GM19193 (cell line): Measurements from ENCODE around the gene C1orf198.
A peak's percentile ranks its signal among the peaks of the same experiment; 100 is the strongest.

Experiments used
- POLR2A ChIP-seq: IDR thresholded peaks from 4 replicates; pipeline ENCODE4 v1.6.1; 2011; ENCODE audit not compliant: insufficient read depth, insufficient read length; ENCODE audit errors: extremely low read depth

C1orf198 gene, protein sequence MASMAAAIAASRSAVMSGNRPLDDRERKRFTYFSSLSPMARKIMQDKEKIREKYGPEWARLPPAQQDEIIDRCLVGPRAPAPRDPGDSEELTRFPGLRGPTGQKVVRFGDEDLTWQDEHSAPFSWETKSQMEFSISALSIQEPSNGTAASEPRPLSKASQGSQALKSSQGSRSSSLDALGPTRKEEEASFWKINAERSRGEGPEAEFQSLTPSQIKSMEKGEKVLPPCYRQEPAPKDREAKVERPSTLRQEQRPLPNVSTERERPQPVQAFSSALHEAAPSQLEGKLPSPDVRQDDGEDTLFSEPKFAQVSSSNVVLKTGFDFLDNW

DNA sequence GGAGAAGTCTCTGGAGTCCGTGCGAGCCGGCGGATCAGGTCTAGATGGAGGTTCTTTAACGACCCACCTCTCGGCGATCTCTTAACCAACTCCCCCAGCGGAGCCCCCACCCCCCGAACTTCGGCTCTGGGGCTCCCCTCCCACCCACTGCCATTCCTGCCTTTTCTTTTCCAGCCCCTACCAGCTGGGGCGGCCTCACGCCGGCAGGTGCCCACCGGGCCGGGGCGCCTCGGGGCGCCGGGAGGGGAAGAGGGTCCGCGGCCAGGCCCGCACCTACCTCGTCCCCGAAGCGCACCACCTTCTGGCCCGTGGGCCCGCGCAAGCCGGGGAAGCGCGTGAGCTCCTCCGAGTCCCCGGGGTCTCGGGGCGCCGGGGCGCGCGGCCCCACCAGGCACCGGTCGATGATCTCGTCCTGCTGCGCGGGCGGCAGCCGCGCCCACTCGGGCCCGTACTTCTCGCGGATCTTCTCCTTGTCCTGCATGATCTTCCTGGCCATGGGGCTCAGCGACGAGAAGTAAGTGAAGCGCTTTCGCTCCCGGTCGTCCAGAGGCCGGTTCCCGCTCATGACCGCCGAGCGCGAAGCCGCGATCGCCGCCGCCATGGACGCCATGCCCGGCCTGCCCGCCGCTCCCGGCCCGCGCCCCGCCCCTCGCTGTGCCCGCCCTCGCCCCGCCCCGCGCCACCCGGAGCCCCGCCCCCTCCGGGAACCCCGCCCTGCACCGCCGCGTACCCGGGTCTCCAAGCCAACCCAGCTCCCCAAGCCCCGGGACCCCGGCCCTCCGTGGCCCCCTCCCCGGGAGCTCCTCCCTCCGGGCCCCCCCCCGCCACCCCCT is at the start of gene C1orf198:
Gene C1orf198, minus strand, starts transcription at position 619 of the 833 bp plus-strand sequence. Its CDS starts 9 bp downstream, at position 610.
- peak; percentile 28 for TF ChIP-seq POLR2A

DNA sequence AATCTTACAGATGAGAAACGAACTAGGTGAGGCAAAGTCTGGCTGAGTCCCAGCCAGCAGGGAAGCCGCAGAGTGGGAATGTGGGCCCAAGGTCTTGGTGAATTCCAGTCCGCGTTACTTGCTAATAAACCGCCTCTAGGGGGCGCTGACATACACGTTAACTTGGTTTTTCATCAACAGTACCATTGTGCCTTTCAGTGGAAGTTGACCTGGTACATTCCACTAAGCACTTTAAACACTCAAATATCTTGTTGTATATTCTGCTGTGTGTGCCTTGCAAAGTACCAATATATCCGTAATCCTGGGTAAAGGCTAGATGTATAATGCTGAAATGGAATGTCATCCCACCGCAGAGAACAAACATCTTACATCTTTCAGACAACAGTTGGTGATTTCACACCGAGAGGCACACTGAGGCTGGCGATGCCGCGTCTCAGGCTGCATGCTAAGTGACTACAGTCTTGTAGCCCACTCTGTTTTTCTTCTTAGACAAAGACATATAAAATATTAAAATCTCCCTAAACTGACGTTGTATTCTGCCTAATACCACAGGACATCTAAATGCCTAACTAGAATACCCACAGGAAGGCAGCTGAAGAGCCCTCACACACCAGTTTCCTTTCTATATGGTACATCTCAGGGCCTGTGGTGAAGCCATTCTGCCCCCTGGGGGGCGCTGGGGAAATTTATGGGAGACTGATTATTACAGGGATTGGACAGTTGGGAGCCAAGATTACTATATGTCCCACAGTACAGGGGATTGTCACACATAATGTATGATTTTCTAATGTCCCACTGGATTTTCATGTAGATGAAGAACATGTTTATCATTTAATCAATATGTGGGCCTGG is 49.2 kb upstream of the C1orf198 start:
- no peak for TF ChIP-seq POLR2A

- no peak for TF ChIP-seq POLR2A
Measured at GRCh38 chr1:230916587-230917283, 48.4 kb upstream of the C1orf198 start.

- TF ChIP-seq POLR2A, result no peak
Measured at GRCh38 chr1:230915078-230915477, 46.8 kb upstream of the C1orf198 start.

GRCh38 chr1:230913496-230913895 is 45.2 kb upstream of the C1orf198 start:
- TF ChIP-seq POLR2A, result no peak

GRCh38 chr1:230910755-230911117 is 42.4 kb upstream of the C1orf198 start:
- no peak for TF ChIP-seq POLR2A

GRCh38 chr1:230909974-230910754 is 41.8 kb upstream of the C1orf198 start:
- TF ChIP-seq POLR2A, result no peak

- no peak for TF ChIP-seq POLR2A
Measured at GRCh38 chr1:230907472-230908205, 39.3 kb upstream of the C1orf198 start.

GRCh38 chr1:230906226-230906625 is 37.9 kb upstream of the C1orf198 start:
- no peak for TF ChIP-seq POLR2A

GRCh38 chr1:230905733-230906132 is 37.4 kb upstream of the C1orf198 start:
- TF ChIP-seq POLR2A, result no peak

DNA sequence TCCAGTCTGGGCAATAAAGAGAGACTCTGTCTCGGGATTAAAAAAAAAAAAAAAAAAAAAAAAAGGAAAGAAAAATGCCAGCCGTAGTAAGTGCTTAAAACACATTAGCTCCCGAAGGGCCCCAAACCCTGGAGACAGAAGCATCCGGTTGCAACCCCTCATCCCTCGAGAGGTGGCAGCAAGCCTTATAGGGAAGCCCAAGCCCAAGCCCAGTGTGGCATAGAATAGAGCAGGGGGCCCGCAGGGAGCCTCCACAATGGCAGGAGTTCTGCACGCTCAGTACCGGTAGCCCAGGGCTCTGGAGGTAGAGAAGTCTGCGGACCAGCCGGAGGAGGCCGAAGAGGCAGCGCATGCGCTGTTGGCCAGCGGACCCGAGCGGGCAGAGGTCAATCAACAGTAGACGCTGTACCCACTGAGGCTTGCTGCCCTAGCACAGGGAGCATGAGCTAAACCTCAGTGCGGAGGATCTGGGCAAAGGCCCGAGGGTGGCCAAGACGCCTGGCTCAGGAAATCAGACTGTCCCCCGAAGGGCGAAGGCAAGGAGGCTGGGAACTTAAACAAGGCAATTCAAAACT is 34.1 kb upstream of the C1orf198 start:
- TF ChIP-seq POLR2A, result no peak

GRCh38 chr1:230901671-230902070 is 33.4 kb upstream of the C1orf198 start:
- TF ChIP-seq POLR2A, result no peak

DNA sequence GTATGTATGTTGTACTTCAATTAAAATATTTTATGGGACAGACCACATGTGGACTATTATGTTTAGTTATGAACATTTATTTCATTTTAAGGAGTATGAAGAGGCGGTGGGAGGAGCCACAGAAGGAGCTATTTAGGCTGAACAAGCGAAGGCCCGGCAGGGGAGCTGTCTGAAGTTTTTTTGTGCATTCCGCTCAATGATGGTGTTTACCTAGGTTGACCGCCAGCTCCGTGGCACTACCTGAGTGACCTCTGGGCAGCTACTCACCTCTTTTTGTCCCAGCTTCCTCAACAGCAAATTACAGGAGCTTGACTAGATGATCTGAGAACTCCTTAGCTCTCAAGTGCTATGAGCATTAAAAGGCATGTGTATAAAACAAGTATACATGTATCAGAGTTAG is 32.7 kb upstream of the C1orf198 start:
- no peak for TF ChIP-seq POLR2A
